Measurements from ENCODE around the gene DHRS1.

The DHRS1 gene

GRCh38 chr14:24266344-24267244 lies 33.0 kb downstream of the DHRS1 start:
- in situ Hi-C loops (cut with HindIII; ENCODE audit: low sequenced_read_pairs): no loop called here
- no peak for DNase-seq (ENCODE audit: low read depth)
- H3K4me3 ChIP-seq (ENCODE audit: low read depth, low read length): no peak overlapping the region
- no peak for TF ChIP-seq CTCF (IDR thresholded peaks at IDR 0.05; ENCODE audit: low read depth, low read length, missing control alignments)

GRCh38 chr14:24264298-24264697 lies 35.3 kb downstream of the DHRS1 start:
- in situ Hi-C loops (cut with HindIII; ENCODE audit: low sequenced_read_pairs): no loop called here
- DNase-seq (ENCODE audit: low read depth): no peak
- H3K4me3 ChIP-seq (ENCODE audit: low read depth, low read length): no peak overlapping the region
- TF ChIP-seq CTCF (IDR thresholded peaks at IDR 0.05; ENCODE audit: low read depth, low read length, missing control alignments): no peak

GRCh38 chr14:24263848-24264247 lies 35.7 kb downstream of the DHRS1 start:
- TF ChIP-seq CTCF (IDR thresholded peaks at IDR 0.05; ENCODE audit: low read depth, low read length, missing control alignments): no peak

GRCh38 chr14:24262821-24263733 lies 36.5 kb downstream of the DHRS1 start, which contains the start of gene TGM1:
Gene TGM1, minus strand, starts transcription at chr14:24263177. Its CDS starts 825 bp downstream, at chr14:24262352.
- no peak for DNase-seq (ENCODE audit: low read depth)
- H3K4me3 ChIP-seq (ENCODE audit: low read depth, low read length): no peak within 1 kb of the TSS
- no peak for TF ChIP-seq CTCF (IDR thresholded peaks at IDR 0.05; ENCODE audit: low read depth, low read length, missing control alignments)
- in situ Hi-C loops (cut with HindIII; ENCODE audit: low sequenced_read_pairs): no loop called here

More at GRCh38 chr14:24263848-24264247, 35.7 kb downstream of the DHRS1 start:
- in situ Hi-C loops (cut with HindIII; ENCODE audit: low sequenced_read_pairs): no loop called here
- no peak overlapping the region for H3K4me3 ChIP-seq (ENCODE audit: low read depth, low read length)
- DNase-seq (ENCODE audit: low read depth): no peak

- in situ Hi-C loops (cut with HindIII; ENCODE audit: low sequenced_read_pairs): no loop called here
Measured at GRCh38 chr14:24261969-24262327, 37.6 kb downstream of the DHRS1 start.

More at GRCh38 chr14:24261969-24262327, 37.6 kb downstream of the DHRS1 start:
- no peak overlapping the region for H3K4me3 ChIP-seq (ENCODE audit: low read depth, low read length)
- TF ChIP-seq CTCF (IDR thresholded peaks at IDR 0.05; ENCODE audit: low read depth, low read length, missing control alignments): no peak
- no peak for DNase-seq (ENCODE audit: low read depth)
